CD4-positive, alpha-beta T cell treated with Interleukin-12 subunit alpha and Interleukin-12 subunit beta, for 1 hour (primary cell): ENCODE measurements around the gene RNPEPL1.
"Not testable (repeated sequence)": the region's sequence is repeated elsewhere in the genome, so short reads cannot be mapped to it uniquely, and the experiment has no call there.

Source experiments
- DNase-seq: peaks from one replicate; pipeline ENCODE4 v3.0.0-alpha.2; 2020

RNPEPL1 gene, protein sequence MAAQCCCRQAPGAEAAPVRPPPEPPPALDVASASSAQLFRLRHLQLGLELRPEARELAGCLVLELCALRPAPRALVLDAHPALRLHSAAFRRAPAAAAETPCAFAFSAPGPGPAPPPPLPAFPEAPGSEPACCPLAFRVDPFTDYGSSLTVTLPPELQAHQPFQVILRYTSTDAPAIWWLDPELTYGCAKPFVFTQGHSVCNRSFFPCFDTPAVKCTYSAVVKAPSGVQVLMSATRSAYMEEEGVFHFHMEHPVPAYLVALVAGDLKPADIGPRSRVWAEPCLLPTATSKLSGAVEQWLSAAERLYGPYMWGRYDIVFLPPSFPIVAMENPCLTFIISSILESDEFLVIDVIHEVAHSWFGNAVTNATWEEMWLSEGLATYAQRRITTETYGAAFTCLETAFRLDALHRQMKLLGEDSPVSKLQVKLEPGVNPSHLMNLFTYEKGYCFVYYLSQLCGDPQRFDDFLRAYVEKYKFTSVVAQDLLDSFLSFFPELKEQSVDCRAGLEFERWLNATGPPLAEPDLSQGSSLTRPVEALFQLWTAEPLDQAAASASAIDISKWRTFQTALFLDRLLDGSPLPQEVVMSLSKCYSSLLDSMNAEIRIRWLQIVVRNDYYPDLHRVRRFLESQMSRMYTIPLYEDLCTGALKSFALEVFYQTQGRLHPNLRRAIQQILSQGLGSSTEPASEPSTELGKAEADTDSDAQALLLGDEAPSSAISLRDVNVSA

GRCh38 chr2:240567872-240568677 lies at the start of gene RNPEPL1:
TSS of gene RNPEPL1 (plus strand) at chr2:240568484. CDS start at chr2:240568587, 103 bp downstream.
- peak; percentile 74 for DNase-seq

GRCh38 chr2:240518981-240519380 lies 49.3 kb upstream of the RNPEPL1 start:
- no peak for DNase-seq

GRCh38 chr2:240519396-240520129 lies 48.7 kb upstream of the RNPEPL1 start:
- no peak for DNase-seq

- DNase-seq, result no peak
These were observed 47.9 kb upstream of the RNPEPL1 start for GRCh38 chr2:240520130-240520973.

- no peak for DNase-seq
These were observed 47.3 kb upstream of the RNPEPL1 start for GRCh38 chr2:240520974-240521350.

DNA sequence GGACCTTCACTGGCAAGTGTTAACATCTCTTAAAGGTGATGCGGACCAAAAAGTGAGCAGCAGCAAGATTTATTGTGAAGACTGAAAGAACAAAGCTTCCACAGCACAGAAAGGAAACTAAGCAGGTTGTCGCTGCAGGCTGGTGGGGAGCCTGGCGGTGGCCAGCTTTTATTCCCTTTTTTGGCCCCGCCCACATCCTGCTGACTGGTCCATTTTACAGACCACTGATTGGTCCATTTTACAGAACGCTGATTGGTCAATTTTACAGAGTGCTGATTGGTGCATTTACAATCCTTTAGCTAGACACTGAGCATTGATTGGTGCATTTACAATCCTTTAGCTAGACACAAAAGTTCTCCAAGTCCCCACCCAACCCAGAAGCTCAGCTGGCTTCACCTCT lies 46.4 kb upstream of the RNPEPL1 start:
- not testable (repeated sequence) for DNase-seq

GRCh38 chr2:240522406-240522805 lies 45.9 kb upstream of the RNPEPL1 start:
- DNase-seq, result no peak

GRCh38 chr2:240523451-240524281 lies 44.6 kb upstream of the RNPEPL1 start:
- DNase-seq, result no peak

GRCh38 chr2:240524963-240525718 lies 43.1 kb upstream of the RNPEPL1 start:
- DNase-seq, result no peak

GRCh38 chr2:240525802-240526201 lies 42.5 kb upstream of the RNPEPL1 start:
- no peak for DNase-seq

DNA sequence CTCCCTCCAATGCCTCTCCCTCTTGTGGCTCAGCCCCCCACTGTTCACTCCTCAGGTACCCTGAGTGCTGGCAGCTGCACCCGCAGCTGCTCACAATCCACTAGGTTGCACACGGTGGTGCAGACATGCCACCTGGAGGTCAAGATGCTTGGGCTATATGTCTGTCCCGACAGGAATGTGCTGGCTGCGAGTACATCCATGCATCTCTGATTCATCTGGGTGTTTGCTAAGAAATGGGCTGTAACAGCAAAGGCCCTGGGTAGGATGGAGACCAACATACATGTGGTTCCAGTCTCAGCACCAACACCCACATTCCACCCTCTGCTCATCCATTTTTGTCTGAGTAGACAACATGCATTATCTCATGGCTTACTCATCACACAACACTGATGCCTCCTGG lies 41.8 kb upstream of the RNPEPL1 start:
- no peak for DNase-seq

DNA sequence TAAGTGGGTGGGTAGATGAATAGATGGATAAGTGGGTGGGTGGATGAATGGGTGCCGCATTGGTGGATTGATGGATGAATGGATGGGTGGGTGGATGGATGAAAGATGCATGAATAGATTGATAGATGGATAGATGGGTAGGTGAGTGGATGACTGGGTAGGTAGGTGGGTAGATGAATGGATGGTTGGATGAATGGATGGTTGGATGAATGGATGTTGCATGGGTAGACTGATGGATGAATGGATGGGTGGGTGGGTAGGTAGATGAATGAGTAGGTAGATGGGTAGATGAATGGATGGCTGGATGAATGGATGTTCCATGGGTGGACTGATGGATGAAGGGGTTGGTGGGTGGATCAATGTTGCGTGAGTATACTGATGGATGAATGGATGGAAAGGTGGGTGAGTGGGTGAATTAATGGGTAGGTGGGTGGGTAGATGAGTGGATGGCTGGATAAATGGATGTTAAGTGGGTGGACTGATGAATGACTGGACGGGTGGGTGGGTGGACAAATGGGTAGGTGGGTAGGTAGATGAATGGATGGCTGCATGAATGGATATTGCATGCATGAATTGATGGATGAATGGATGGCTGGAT lies 41.0 kb upstream of the RNPEPL1 start:
- DNase-seq, result no peak

DNA sequence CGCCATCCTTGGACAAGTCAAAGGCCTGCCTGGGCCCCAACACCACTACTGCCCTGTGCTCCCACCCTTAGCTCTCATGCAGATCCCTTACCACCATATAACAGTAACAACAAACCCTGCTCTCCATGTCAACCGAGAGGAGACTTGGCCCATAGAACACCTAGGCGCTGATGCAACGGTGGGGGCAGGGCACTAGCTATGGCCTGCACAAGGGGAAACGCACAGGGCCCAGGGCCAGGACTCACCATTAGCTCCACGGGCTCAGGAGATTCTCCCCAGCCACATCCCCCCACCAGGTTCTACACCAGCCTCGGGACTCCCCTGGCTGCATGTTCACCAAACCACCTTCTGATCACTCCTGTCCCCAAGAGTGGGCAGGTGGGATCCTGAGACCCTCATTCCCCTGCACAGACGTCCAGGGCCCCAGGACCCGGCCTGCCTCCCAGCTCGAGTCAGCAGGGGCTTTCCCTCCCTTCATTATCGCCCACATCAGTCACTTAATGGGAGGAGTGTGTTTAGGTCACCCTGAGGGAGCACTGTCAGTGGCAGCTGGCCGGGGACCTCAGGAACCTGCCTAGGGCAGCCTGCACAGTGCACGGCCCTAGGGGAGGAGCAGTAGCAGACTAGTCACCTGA lies 39.8 kb upstream of the RNPEPL1 start:
- DNase-seq, result no peak

DNA sequence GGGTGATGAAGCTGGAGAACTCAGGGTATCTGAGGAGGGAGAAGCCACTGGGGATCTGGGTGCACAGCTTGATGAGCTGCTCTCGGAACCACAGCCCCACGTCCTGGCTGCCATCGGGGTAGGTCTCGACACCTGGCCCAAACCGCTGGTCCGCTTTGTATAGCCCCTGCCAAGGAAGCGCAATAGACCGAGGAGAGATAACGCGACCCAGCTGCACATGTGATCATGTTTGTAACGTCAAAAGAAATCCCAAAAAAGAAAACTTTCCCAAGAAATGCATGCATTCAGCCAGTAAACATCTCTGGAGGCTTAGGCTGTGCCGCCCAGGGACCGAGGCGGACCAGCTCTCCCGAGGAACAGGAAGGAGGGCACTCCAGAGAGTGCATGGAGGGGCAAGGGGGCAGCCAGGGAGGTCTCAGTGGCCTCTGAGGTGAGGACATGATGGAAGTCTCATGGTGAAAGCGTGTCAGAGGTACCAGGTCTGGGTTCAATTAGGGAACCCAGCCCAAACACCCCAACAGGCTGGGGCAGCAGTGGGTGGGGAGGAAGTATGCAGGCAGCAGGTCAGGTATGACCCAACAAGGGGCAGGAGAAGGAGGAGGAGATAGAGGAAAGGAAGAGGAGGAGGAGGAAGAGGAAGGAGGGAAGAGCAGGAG lies 38.8 kb upstream of the RNPEPL1 start:
- no peak for DNase-seq

DNA sequence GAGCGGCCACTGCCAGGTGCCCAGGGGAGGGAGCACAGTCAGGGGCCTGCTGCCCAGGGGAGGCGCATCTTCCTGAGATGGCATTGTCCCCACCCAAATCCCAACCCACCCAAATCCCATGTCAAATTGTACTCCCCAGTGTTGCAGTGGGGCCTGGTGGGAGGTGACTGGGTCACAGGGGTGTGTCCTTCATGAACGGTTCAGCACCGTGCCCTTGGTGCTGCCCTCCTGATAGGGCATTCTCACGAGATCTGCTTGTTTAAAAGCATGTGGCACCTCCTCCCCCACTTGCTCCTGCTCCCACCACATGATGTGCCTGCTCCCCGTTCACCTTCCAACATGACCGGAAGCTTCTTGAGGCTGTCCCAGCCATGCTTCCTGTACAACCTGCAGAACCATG lies 38.1 kb upstream of the RNPEPL1 start:
- no peak for DNase-seq

DNA sequence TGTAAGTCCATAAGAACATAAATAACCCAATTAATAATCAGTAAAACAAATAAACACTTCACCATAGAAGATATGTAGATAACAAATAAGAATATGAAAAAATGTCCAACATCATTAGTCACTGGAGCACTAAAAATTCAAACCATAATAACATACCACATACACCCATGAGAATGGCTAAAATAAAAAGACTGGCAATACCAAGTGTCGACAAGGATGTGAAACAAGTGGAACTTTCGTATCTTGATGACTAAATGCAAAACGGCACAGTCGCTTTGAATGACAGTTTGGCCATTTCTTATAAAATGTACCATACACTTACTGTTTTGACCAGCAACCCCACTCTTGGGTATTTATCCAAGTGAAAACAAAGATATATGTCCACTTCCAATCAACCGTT lies 37.2 kb upstream of the RNPEPL1 start:
- no peak for DNase-seq

GRCh38 chr2:240532031-240532775 lies 36.1 kb upstream of the RNPEPL1 start:
- no peak for DNase-seq
